ENCODE results near the gene TBCCD1.

GRCh38 chr3:186571644-186572013, 4.5 kb upstream of the TBCCD1 start:
- TF ChIP-seq CTCF (conservative IDR thresholded peaks at IDR 0.05 in 1 of 2, IDR thresholded peaks at IDR 0.05 in 1 of 2; ENCODE audit: low read depth in 1 of 2, low read length in 2 of 2) (no peak), EZH2 (IDR thresholded peaks at IDR 0.05; ENCODE audit: low read length, missing control alignments) (no peak)
